IPS-11a (cell line): ENCODE measurements around the gene CCDC197.

Source experiments
- H3K4me3 ChIP-seq: one replicate; pipeline ENCODE4 v1.5.1; 2013; ENCODE audit warnings: low read depth, low read length, control low read depth

The CCDC197 gene

DNA sequence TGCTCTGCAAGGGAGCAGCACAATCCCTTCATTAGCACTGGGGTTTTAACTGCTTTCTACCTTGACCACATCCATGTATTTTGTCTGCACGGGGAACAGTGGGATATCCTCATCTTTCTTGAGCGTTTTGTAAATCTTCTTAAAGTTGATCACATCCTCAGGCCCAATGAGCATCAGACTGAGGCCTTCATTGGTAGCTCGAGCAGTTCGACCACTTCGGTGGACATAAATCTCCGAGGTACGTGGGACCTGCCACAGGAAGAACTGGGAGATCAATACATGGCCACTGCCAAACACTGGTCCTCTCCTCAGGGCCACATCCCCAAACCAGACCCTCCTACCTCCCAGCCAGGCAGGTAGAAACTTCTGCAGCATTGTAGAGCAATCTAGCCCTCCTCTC is 57.8 kb downstream of the CCDC197 start:
- H3K4me3 ChIP-seq: no peak overlapping the region

GRCh38 chr14:94056579-94057308 is 59.6 kb downstream of the CCDC197 start:
- H3K4me3 ChIP-seq: no peak overlapping the region

DNA sequence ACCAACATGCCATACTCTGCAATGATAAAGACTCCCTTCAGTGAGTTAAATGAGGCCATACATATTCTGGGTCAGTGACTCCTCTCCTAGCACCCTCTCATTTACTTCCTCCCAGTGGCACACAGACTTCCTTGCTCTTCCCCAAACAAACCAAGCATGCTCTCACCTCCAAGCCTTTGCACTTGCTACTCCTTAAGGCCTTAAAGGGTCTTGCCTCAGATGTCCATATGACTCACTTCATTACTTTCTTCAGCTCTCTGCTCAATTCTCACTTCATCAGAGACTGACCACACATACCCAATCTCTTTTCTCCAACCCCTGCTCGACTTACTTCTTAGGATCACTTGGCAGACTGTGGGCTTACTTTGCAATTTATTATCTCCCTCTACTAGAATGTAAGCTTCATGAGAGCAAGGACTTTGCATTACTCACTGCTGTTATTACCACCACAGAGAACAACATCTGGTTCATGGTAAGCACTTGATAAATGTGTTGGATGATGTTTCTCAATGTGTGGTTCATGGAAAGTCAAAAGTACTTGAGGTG is 61.1 kb downstream of the CCDC197 start:
- H3K4me3 ChIP-seq: no peak overlapping the region
